Measurements from ENCODE around the gene COX17. TPM values are rescaled to one million over a fixed set of nuclear protein-coding genes. Genes with fewer than 3 reads are reported as not detected.

COX17 gene
- total and polyA plus RNA-seq, 2 of the 13 experiments (the other 11 are each of a cell fraction or from before 2014, with no cell fraction given): 41.4 to 51.0 TPM

DNA sequence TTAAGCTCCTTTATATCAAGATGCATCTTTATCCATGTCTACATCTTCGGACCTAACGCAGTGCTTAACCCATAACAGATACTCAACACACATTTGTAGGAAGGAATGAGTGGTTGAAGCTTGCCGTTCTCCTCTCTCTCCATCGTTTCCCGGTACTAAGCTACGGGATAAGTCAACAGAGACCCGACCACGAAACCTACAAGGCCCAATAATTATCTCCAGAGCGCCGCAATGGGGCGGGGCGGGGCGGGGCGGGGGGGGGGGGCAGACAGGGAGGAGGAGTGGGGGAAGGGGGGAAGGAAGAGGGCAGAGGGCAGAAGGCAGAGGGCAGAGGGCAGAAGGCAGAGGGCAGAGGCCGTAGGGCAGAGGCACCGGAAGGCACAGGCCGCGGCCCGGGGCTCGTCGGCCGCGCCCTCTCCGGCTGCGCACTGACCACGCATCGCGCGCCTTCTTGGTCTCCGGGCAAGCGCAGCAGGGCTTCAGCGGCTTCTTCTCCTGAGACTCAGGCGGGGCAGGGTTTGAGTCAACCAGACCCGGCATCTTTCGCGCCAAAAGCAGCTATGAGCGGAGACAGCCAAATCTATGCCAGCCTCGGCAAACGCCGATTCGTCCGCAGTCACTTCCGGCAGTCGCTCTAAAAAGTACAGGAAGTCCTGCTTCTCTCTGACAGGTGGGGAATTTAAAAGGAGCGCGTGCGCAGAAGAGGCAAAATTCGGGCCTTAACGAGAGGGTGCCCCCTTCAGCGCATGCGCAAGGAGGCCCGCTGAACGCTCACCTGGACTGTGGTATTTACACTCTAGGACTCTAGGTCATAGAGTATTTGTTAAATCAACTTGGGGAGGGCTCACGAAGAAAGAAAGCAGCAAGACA, at the start of gene COX17 (continued):
- TF ChIP-seq GABPB1 (CRISPR knock-in tag; IDR thresholded peaks at IDR 0.05): peak; percentile 94
- peak; percentile 94 for TF ChIP-seq POGZ (CRISPR knock-in tag; IDR thresholded peaks at IDR 0.05)
- peak; percentile 16; the same call in 1 of the 2 replicates for TF ChIP-seq FOSL2 (CRISPR knock-in tag; IDR thresholded peaks at IDR 0.05)
- TF ChIP-seq KMT2B (CRISPR knock-in tag; IDR thresholded peaks at IDR 0.05): peak; percentile 80
- TF ChIP-seq, protein P1, sequence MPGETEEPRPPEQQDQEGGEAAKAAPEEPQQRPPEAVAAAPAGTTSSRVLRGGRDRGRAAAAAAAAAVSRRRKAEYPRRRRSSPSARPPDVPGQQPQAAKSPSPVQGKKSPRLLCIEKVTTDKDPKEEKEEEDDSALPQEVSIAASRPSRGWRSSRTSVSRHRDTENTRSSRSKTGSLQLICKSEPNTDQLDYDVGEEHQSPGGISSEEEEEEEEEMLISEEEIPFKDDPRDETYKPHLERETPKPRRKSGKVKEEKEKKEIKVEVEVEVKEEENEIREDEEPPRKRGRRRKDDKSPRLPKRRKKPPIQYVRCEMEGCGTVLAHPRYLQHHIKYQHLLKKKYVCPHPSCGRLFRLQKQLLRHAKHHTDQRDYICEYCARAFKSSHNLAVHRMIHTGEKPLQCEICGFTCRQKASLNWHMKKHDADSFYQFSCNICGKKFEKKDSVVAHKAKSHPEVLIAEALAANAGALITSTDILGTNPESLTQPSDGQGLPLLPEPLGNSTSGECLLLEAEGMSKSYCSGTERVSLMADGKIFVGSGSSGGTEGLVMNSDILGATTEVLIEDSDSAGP (CRISPR knock-in tag; IDR thresholded peaks at IDR 0.05; ENCODE audit: borderline replicate concordance): peak; percentile 71; the same call in 1 of the 2 replicates
- TF ChIP-seq, protein P2, sequence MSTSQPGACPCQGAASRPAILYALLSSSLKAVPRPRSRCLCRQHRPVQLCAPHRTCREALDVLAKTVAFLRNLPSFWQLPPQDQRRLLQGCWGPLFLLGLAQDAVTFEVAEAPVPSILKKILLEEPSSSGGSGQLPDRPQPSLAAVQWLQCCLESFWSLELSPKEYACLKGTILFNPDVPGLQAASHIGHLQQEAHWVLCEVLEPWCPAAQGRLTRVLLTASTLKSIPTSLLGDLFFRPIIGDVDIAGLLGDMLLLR (CRISPR knock-in tag; IDR thresholded peaks at IDR 0.05): 0 out of 2 replicates have a peak, but pooled peaks have one; percentile 21
- TF ChIP-seq ZNF891 (CRISPR knock-in tag; IDR thresholded peaks at IDR 0.05): 0 out of 2 replicates have a peak, but pooled peaks have one; percentile 80
- peak; percentile 81 for TF ChIP-seq ASH2L (IDR thresholded peaks at IDR 0.05; ENCODE audit: insufficient read length, low read depth, low read length)
- no peak for TF ChIP-seq ZNF34 (CRISPR knock-in tag; IDR thresholded peaks at IDR 0.05; ENCODE audit: borderline replicate concordance)
- TF ChIP-seq ZFP62 (CRISPR knock-in tag; IDR thresholded peaks at IDR 0.05): no peak
- TF ChIP-seq ISL2 (CRISPR knock-in tag; IDR thresholded peaks at IDR 0.05): peak; percentile 14; the same call in 1 of the 2 replicates
- 0 out of 2 replicates have a peak, but pooled peaks have one; percentile 17 for TF ChIP-seq ZNF644 (CRISPR knock-in tag; IDR thresholded peaks at IDR 0.05; ENCODE audit: low read depth)
- peak; percentile 69 for TF ChIP-seq NFYC (CRISPR knock-in tag; IDR thresholded peaks at IDR 0.05)
- TF ChIP-seq, protein P3, sequence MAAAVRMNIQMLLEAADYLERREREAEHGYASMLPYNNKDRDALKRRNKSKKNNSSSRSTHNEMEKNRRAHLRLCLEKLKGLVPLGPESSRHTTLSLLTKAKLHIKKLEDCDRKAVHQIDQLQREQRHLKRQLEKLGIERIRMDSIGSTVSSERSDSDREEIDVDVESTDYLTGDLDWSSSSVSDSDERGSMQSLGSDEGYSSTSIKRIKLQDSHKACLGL (CRISPR knock-in tag; IDR thresholded peaks at IDR 0.05): peak; percentile 23; the same call in 1 of the 2 replicates
- TF ChIP-seq ZFP82 (CRISPR knock-in tag; IDR thresholded peaks at IDR 0.05; ENCODE audit: borderline replicate concordance): 0 out of 2 replicates have a peak, but pooled peaks have one; percentile 63
- TF ChIP-seq, protein P4, sequence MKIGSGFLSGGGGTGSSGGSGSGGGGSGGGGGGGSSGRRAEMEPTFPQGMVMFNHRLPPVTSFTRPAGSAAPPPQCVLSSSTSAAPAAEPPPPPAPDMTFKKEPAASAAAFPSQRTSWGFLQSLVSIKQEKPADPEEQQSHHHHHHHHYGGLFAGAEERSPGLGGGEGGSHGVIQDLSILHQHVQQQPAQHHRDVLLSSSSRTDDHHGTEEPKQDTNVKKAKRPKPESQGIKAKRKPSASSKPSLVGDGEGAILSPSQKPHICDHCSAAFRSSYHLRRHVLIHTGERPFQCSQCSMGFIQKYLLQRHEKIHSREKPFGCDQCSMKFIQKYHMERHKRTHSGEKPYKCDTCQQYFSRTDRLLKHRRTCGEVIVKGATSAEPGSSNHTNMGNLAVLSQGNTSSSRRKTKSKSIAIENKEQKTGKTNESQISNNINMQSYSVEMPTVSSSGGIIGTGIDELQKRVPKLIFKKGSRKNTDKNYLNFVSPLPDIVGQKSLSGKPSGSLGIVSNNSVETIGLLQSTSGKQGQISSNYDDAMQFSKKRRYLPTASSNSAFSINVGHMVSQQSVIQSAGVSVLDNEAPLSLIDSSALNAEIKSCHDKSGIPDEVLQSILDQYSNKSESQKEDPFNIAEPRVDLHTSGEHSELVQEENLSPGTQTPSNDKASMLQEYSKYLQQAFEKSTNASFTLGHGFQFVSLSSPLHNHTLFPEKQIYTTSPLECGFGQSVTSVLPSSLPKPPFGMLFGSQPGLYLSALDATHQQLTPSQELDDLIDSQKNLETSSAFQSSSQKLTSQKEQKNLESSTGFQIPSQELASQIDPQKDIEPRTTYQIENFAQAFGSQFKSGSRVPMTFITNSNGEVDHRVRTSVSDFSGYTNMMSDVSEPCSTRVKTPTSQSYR (CRISPR knock-in tag; IDR thresholded peaks at IDR 0.05; ENCODE audit: borderline replicate concordance): peak; percentile 71; the same call in 1 of the 2 replicates
- TF ChIP-seq, protein P5, sequence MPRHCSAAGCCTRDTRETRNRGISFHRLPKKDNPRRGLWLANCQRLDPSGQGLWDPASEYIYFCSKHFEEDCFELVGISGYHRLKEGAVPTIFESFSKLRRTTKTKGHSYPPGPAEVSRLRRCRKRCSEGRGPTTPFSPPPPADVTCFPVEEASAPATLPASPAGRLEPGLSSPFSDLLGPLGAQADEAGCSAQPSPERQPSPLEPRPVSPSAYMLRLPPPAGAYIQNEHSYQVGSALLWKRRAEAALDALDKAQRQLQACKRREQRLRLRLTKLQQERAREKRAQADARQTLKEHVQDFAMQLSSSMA (CRISPR knock-in tag; IDR thresholded peaks at IDR 0.05): peak; percentile 51; the same call in 1 of the 2 replicates
- no peak for TF ChIP-seq AGO1 (IDR thresholded peaks at IDR 0.05; ENCODE audit: low read depth, low read length, poor library complexity, severe bottlenecking)
- TF ChIP-seq KDM5A (IDR thresholded peaks at IDR 0.05; ENCODE audit: borderline replicate concordance, low read length): 0 out of 2 replicates have a peak, but pooled peaks have one; percentile 40
- 0 out of 2 replicates have a peak, but pooled peaks have one; percentile 85 for TF ChIP-seq FOXK1 (CRISPR knock-in tag; IDR thresholded peaks at IDR 0.05; ENCODE audit: borderline replicate concordance, low read depth)
- peak; percentile 71; the same call in 1 of the 2 replicates for TF ChIP-seq ZNF274 (CRISPR knock-in tag; IDR thresholded peaks at IDR 0.05)
- TF ChIP-seq KLF12 (CRISPR knock-in tag; IDR thresholded peaks at IDR 0.05; ENCODE audit: borderline replicate concordance): peak; percentile 22; the same call in 1 of the 2 replicates
